K562 (cell line): ENCODE results near the gene WBP1L. TPM values are rescaled to one million over a fixed set of nuclear protein-coding genes. Genes with fewer than 3 reads are reported as not detected.

Source experiments
- ATAC-seq: fragments of 200-7000 bp; cut with Tn5 transposase; 3 replicates; pipeline ENCODE4 v1.9.1; 2020; ENCODE audit warnings: moderate library complexity
- BruUV-seq: library from RNA; stranded (reverse); fragments of 400-500 nt; replicated peaks from 2 replicates; lab custom pipeline; 2021; lab: Mats Ljungman, UMichigan
- CTCF ChIA-PET: fragments of 300-600 bp; formaldehyde crosslinking; extraction: SDS; loops from one replicate; lab custom pipeline; 2021; ENCODE audit warnings: low intra/inter-chr PET ratio; lab: Yijun Ruan, JAX
- POLR2A ChIA-PET: fragments of 300-600, 350-650 bp; sonication (Branson Sonifier 250); formaldehyde crosslinking; extraction: SDS; loops from one replicate; lab custom pipeline; 2021; ENCODE audit warnings: antibody characterized with exemption, inconsistent platforms; lab: Yijun Ruan, JAX
- DNase-seq, 4 experiments: peaks; one replicate each; pipeline versions ENCODE4 v3.0.0 to v3.0.0-alpha.2; 2011 to 2018; ENCODE audit warnings: low spot score in 3 of 4, mixed read lengths in 3 of 4; ENCODE audit errors: extremely low read depth in 1 of 4
- FAIRE-seq: peaks from 2 replicates; lab custom pipeline; 2011; peaks lifted over from hg19 to GRCh38; lab: Jason Lieb, UNC
- H2AFZ ChIP-seq: 2 replicates; pipeline ENCODE4 v1.6.0; 2011; ENCODE audit warnings: low read depth, low read length, control low read depth, inconsistent platforms
- H3K27ac ChIP-seq: fragments of 200-600 bp; 3 replicates; pipeline ENCODE4 v1.8.0; 2011; ENCODE audit warnings: low read depth, mild to moderate bottlenecking, control low read depth, inconsistent platforms, low read length, moderate library complexity, mixed read lengths; ENCODE audit errors: extremely low read depth
- H3K27me3 ChIP-seq, 2 experiments: fragments of 300-600 bp in 1 of 2; 2 replicates in 1 of 2; 3 replicates in 1 of 2; pipeline versions ENCODE4 v1.6.0 to v1.8.0; 2011; ENCODE audit warnings: inconsistent platforms in 2 of 2, low read length in 2 of 2, mild to moderate bottlenecking in 1 of 2, mixed read lengths in 1 of 2, moderate library complexity in 1 of 2; ENCODE audit not compliant: control insufficient read depth in 2 of 2, insufficient read depth in 2 of 2
- H3K36me3 ChIP-seq: fragments of 300-600 bp; 3 replicates; pipeline ENCODE4 v1.8.0; 2011; ENCODE audit warnings: mild to moderate bottlenecking, low read length, inconsistent platforms; ENCODE audit not compliant: control insufficient read depth, insufficient read depth
- H3K4me1 ChIP-seq, 2 experiments: fragments of 200-600 bp in 1 of 2; replicated peaks in 1 of 2; 2 replicates in 1 of 2; 3 replicates in 1 of 2; pipeline versions ENCODE4 v1.5.1 to v1.8.0; 2011; ENCODE audit warnings: inconsistent platforms in 2 of 2, low read length in 2 of 2, mild to moderate bottlenecking in 1 of 2, mixed read lengths in 1 of 2, moderate library complexity in 1 of 2; ENCODE audit not compliant: control insufficient read depth in 2 of 2, insufficient read depth in 2 of 2
- H3K4me2 ChIP-seq: 2 replicates; pipeline ENCODE4 v1.6.1; 2011; ENCODE audit warnings: low read length, control low read depth, inconsistent platforms, mixed read lengths; ENCODE audit not compliant: insufficient read depth
- H3K4me3 ChIP-seq: fragments of 200-600 bp; sonication (generic), shearing (Covaris generic); 2 replicates; pipeline ENCODE4 v1.5.1; 2016; ENCODE audit warnings: control low read depth, inconsistent platforms
- H3K79me2 ChIP-seq: fragments of 200-600 bp; 3 replicates; pipeline ENCODE4 v1.8.0; 2011; ENCODE audit warnings: low read length, inconsistent platforms; ENCODE audit not compliant: control insufficient read depth, insufficient read depth
- H3K9ac ChIP-seq, 2 experiments: 2 replicates each; pipeline versions ENCODE4 v1.6.0 to v1.6.1; 2011; ENCODE audit warnings: low read depth in 2 of 2, low read length in 2 of 2, control low read depth in 1 of 2, inconsistent platforms in 1 of 2, mild to moderate bottlenecking in 1 of 2, mixed read lengths in 1 of 2; ENCODE audit not compliant: insufficient read depth in 1 of 2
- H3K9me1 ChIP-seq: one replicate; pipeline ENCODE4 v1.6.0; 2011; ENCODE audit warnings: inconsistent platforms, mild to moderate bottlenecking, low read length, moderate library complexity; ENCODE audit not compliant: control insufficient read depth, insufficient read depth
- H3K9me3 ChIP-seq: replicated peaks from 2 replicates; pipeline ENCODE4 v1.5.1; 2011; ENCODE audit warnings: low read depth, low read length, inconsistent platforms; ENCODE audit not compliant: control insufficient read depth, insufficient read depth
- H4K20me1 ChIP-seq: replicated peaks from 2 replicates; pipeline ENCODE4 v1.6.1; 2011; ENCODE audit warnings: low read length, inconsistent platforms, mixed read lengths; ENCODE audit not compliant: control insufficient read depth, insufficient read depth
- CBFA2T2 ChIP-seq: fragments of 450-650 bp; conservative IDR thresholded peaks from 2 replicates; pipeline ENCODE4 v1.6.1; 2017; ENCODE audit warnings: mild to moderate bottlenecking
- ETS2 ChIP-seq: IDR thresholded peaks from 2 replicates; pipeline ENCODE4 v1.6.1; 2016; ENCODE audit warnings: borderline replicate concordance, missing genetic modification characterization, mild to moderate bottlenecking, moderate library complexity, missing compliant biosample characterization; ENCODE audit not compliant: poor library complexity, severe bottlenecking
- ETV1 ChIP-seq: fragments of 450-650 bp; conservative IDR thresholded peaks from 2 replicates; pipeline ENCODE4 v1.6.1; 2016; ENCODE audit warnings: missing genetic modification characterization, control low read depth, low read depth, missing compliant biosample characterization
- JUNB ChIP-seq: fragments of 450-650 bp; formaldehyde crosslinking; conservative IDR thresholded peaks from 2 replicates; pipeline ENCODE4 v1.4.0; 2020; ENCODE audit warnings: mild to moderate bottlenecking
- SNRNP70 ChIP-seq: fragments of 200-400 bp; formaldehyde crosslinking; optimal IDR thresholded peaks from 2 replicates; pipeline ENCODE3; 2017; ENCODE audit warnings: low read depth, low read length
- TEAD1 ChIP-seq, 2 experiments: fragments of 450-650 bp in 1 of 2; sonication (generic) in 1 of 2; formaldehyde crosslinking; IDR thresholded peaks; 2 replicates each; pipeline versions ENCODE4 v1.4.0 to v1.8.0; 2020 to 2022; ENCODE audit warnings: mild to moderate bottlenecking in 2 of 2, missing genetic modification reagents in 1 of 2
- XRCC3 ChIP-seq: fragments of 450-650 bp; IDR thresholded peaks from 2 replicates; pipeline ENCODE4 v1.6.1; 2017; ENCODE audit warnings: mild to moderate bottlenecking, moderate library complexity
- ZNF778 ChIP-seq: fragments of 450-650 bp; formaldehyde crosslinking; IDR thresholded peaks from 2 replicates; pipeline ENCODE4 v1.4.0; 2020; ENCODE audit warnings: mild to moderate bottlenecking, moderate library complexity
- WGBS: fragments of 100-300 bp; shearing (Covaris generic); methylation state at CpG from one replicate; pipeline ENCODE4 v1.1.6; 2016; ENCODE audit warnings: low coverage, mixed read lengths; ENCODE audit not compliant: insufficient coverage; ENCODE audit errors: missing lambda C conversion rate; 5-methylcytosine and 5-hydroxymethylcytosine counted together
- in situ Hi-C: fragments of 300-500 bp; cut with MboI; formaldehyde crosslinking; loops from 4 replicates; pipeline ENCODE4 v1.15.0; 2018; ENCODE audit warnings: inconsistent platforms, mixed read lengths
- intact Hi-C: fragments of 100-400 bp; cut with micrococcal nuclease; formaldehyde crosslinking; loops from 2 replicates; pipeline ENCODE4 v1.14.2; 2022
- polyA plus RNA-seq, 8 experiments: library from polyadenylated mRNA; depleted of rRNA in 4 of 8; stranded (reverse) in 5 of 8; unstranded in 3 of 8; fragments of >200 nt; fragmentation: Nextera tagmentation in 2 of 8; fragmentation: Illumina TruSeq in 1 of 8; extraction: Ambion mirVana in 2 of 8; extraction: Trizol in 1 of 8; gene quantifications; 2 replicates each; pipeline versions ENCODE4 v1.2.1 to v1.2.3, GENCODE V29; 2011 to 2014; ENCODE audit warnings: inconsistent platforms in 1 of 8, missing spikeins in 1 of 8
- total RNA-seq, 7 experiments: library from RNA; depleted of rRNA in 6 of 7; stranded (reverse); fragments of >200 nt in 6 of 7; fragmentation: Illumina TruSeq in 2 of 7; extraction: Trizol in 2 of 7; gene quantifications; 2 replicates each; pipeline versions ENCODE4 v1.2.1 to v1.2.3, GENCODE V29; 2011 to 2021; ENCODE audit warnings: low replicate concordance in 1 of 7

WBP1L gene
- total and polyA plus RNA-seq, 9 of the 15 experiments (the other 6 are each of a cell fraction or from before 2014, with no cell fraction given), result 3.2 to 14.4 (median 11.3) TPM

DNA sequence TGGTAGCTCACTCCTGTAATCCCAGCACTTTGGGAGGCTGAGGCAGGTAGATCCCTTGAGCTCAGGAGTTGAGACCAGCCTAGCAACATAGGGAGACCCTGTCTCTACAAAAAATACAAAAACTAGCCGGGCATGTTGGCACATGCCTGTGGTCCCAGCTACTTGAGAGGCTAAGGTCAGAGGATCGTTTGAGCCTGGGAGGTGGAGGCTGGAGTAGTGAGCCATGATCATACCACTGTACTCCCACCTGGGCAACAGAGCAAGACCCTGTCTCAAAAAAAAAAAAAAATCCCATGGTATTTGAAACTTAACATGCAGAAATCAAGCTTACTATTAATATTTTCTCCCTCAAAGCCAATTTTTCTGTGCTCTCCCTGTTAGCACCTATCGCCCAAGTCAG, 23.4 kb upstream of the WBP1L start:
- TF ChIP-seq ETS2 (tag), result no peak
- no peak for TF ChIP-seq XRCC3
- TF ChIP-seq JUNB (CRISPR knock-in tag), result no peak
- no peak for TF ChIP-seq ETV1
- TF ChIP-seq ZNF778 (CRISPR knock-in tag), result no peak
- TF ChIP-seq SNRNP70, result no peak
- TF ChIP-seq TEAD1 (CRISPR knock-in tag; IDR thresholded peaks at IDR 0.05), result no peak
- no peak for TF ChIP-seq CBFA2T2
- Histone ChIP-seq H3K79me2 (peaks cover 53% of the 10 kb centered on the region), H3K4me1 (peaks cover 3 to 9% of the 10 kb centered on the region in 2 experiments; a peak in 3 of 5 replicates), H2AFZ (no peak overlapping the region), H4K20me1 (no peaks in the 10 kb centered on the region), H3K9me1 (no peaks in the 10 kb centered on the region), H3K36me3 (peaks cover 31% of the 10 kb centered on the region), H3K27me3 (no peaks in the 10 kb centered on the region), H3K27ac (no peak overlapping the region), H3K4me3 (no peak overlapping the region), H3K9ac (no peak overlapping the region), H3K4me2 (no peak overlapping the region), H3K9me3 (no peaks in the 10 kb centered on the region)
- ChIA-PET CTCF (no interaction called here), POLR2A (interaction anchor here (0.6 to 0.8 kb wide), 2 partner anchors 204 to 718 kb away, joined by 3 read pairs; no protein-coding TSS in a partner anchor)
- DNase-seq (no peak), ATAC-seq (no peak), FAIRE-seq (no peak)
- no TSS peak for BruUV-seq
- WGBS, result 92% methylated on average over 3 of the region's 3 CpGs
- intact Hi-C loops, result no loop called here
- in situ Hi-C loops, result loop anchor here (5.0 kb wide), 1 partner anchor 182 kb away; no protein-coding TSS in a partner anchor
